Muscle layer of duodenum (tissue), 2 donors: ENCODE results near the gene GPR78.

Experiments
- H3K27ac ChIP-seq: one replicate; pipeline ENCODE4 v1.7.0; 2013; ENCODE audit warnings: mild to moderate bottlenecking, low read length
- H3K27me3 ChIP-seq: one replicate; pipeline ENCODE4 v1.7.0; 2013; ENCODE audit warnings: low read depth, mild to moderate bottlenecking, control low read depth, low read length
- H3K36me3 ChIP-seq, 2 donors: one replicate each; pipeline ENCODE4 v1.7.0; 2013; ENCODE audit warnings: low read length in 2 of 2, control low read depth in 1 of 2, mild to moderate bottlenecking in 1 of 2; ENCODE audit not compliant: insufficient read depth in 2 of 2, control insufficient read depth in 1 of 2
- H3K4me1 ChIP-seq, 2 donors: one replicate each; pipeline ENCODE4 v1.7.0; 2013; ENCODE audit warnings: low read length in 2 of 2, mild to moderate bottlenecking in 2 of 2, control low read depth in 1 of 2, moderate library complexity in 1 of 2; ENCODE audit not compliant: insufficient read depth in 2 of 2, control insufficient read depth in 1 of 2
- H3K4me3 ChIP-seq, 2 donors: one replicate each; pipeline ENCODE4 v1.7.0; 2013; ENCODE audit warnings: low read length in 2 of 2, low read depth in 1 of 2, mild to moderate bottlenecking in 1 of 2
- H3K9me3 ChIP-seq, 2 donors: one replicate each; pipeline ENCODE4 v1.7.0; 2013; ENCODE audit warnings: low read length in 2 of 2, control low read depth in 1 of 2, mild to moderate bottlenecking in 1 of 2; ENCODE audit not compliant: control insufficient read depth in 1 of 2
- donor health status: healthy.

GPR78 gene

DNA sequence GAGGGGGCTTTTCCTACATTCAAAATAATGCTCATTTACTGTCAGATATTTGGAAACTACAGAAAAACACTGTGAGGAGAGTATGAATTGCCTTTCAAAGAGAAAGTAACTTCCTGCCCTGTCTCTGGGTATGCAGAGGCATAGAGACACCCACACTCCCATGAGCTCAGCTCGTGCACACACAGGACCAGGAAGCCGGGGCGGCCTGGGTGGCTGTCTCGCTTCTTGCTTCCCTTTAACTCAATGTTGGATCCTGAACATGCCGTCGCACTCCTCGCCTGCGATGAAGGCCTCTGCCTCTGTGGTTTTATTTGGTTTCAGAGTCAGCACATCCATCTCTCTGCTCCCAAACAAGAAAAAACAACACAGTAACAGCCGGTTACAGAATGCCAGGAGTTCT, 40.1 kb upstream of the GPR78 start:
- no peak overlapping the region for H3K27ac ChIP-seq

DNA sequence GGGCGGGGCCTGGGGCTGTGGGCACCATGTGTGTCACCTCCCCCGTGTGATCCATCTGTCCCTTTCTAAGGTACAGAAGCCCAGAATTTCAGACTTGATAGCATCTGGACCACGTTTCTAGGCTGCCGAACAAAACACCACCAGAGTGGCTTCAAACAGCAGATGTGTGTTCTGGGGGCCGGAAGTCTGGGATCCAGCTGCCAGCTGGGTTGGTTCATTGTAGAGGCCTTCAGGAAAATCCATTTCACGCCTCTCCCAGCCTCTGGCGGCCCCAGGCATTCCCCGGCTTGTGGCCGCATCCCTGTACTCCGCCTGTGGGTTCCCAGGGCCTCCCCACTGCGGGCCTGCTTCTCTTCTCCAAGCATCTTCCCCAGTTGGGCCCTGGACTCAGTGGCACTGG, 39.6 kb upstream of the GPR78 start:
- no peak overlapping the region for H3K4me3 ChIP-seq
- H3K27ac ChIP-seq: no peak overlapping the region
- H3K27me3 ChIP-seq: no peaks in the 10 kb centered on the region
- H3K4me1 ChIP-seq: peaks cover 0 to 14% of the 10 kb centered on the region in 2 donors
- no peaks in the 10 kb centered on the region for H3K9me3 ChIP-seq
- no peaks in the 10 kb centered on the region for H3K36me3 ChIP-seq

More for the DNA sequence above, 40.1 kb upstream of the GPR78 start:
- no peaks in the 10 kb centered on the region for H3K36me3 ChIP-seq
- no peaks in the 10 kb centered on the region for H3K27me3 ChIP-seq
- no peak overlapping the region for H3K4me3 ChIP-seq
- peaks cover 0 to 19% of the 10 kb centered on the region in 2 donors for H3K4me1 ChIP-seq
- H3K9me3 ChIP-seq: no peaks in the 10 kb centered on the region

DNA sequence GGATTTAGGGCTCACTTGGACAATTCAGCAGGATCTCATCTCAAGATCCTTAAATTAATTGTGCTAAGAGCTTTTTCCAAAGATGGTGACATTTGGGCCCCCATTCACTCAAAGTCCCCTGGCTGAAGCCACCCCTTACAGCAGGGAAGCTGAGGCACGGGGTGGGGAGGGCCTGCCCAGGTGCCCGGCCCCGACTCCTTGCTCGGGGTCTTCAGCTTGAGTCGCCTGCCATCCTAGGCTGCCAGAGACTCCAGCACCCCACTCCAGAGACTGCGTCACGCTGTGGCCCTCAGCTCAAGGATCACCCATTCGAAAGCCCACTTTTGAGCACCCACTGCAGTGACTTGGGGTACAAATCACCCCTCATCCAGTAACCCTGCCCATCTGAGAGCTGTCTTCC, 39.2 kb upstream of the GPR78 start:
- H3K4me3 ChIP-seq: no peak overlapping the region

DNA sequence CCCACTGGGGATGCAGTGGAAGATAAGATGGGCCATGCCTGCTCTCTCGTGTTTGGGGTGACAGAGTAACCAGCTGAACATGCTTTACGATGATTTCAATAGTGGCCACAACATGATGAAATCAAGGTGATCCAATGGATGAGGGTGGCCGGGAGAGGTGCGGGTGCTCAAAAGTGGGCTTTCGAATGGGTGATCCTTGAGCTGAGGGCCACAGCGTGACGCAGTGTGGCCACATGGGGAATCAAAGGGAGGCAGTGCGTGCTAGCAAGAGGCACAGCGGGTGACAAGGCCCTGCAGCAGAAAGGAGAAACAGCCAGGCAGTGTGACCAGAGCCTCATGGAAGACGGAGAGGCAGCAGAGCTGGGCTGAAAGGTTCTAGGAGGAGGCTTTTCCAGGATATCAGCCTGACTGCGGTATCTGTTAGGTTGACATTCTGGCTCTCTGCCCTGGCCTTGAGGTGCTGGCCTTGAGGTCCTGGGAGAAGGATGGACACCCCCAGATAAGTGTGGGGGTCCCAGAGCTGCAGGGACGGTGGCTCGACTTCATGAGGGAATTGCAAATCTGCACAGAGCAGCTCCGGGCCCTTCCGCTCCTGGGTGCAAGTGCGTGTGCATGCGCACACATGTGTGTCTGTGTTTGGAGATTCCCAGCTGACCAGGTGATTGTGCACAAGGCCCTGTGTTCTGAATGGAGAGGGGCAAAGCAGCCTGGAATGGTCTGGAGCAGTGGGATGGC, 38.0 kb upstream of the GPR78 start:
- H3K4me1 ChIP-seq: peaks cover 0 to 4% of the 10 kb centered on the region in 2 donors
- no peaks in the 10 kb centered on the region for H3K9me3 ChIP-seq

More for the DNA sequence above, 39.2 kb upstream of the GPR78 start:
- Histone ChIP-seq H3K9me3 (no peaks in the 10 kb centered on the region), H3K4me1 (peaks cover 0 to 11% of the 10 kb centered on the region in 2 donors), H3K27ac (no peak overlapping the region), H3K36me3 (no peaks in the 10 kb centered on the region), H3K27me3 (no peaks in the 10 kb centered on the region)

DNA sequence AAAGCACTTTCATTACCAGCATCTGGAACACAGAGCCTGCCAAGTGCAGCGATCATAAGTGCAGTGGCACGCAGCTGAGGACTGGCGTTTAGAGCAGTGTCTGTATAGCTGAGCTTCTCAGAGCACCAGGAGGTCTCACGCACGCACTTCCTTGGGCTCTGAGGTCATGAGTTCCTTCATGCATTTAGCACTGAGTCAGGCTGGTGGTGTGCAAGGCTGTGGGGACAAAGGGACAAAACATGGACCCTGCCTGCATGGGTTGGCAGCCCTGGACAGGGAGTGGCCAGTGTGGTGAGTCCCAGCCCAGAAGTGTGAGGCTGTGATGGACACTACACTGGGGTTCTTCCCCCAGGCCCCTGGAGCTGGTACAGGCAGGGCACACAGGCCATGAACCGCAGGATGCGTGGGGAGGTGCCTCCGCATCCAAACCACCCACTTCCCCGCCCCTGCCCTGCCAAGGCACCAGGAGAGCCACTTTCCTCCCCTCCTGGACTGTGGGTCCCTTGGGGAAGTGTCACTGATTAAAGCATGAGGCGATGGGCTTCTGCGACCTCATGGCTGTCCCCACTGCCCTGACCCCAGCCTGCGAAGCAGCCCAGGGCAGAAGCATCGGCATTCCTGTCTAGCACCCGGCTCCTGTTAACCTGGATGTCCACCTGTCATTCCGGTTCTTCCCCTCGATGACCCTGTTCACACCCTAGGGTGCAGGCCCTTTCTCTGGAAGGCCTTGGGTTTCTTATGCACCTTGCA, 37.2 kb upstream of the GPR78 start:
- no peak overlapping the region for H3K4me3 ChIP-seq
- no peaks in the 10 kb centered on the region for H3K36me3 ChIP-seq
- no peaks in the 10 kb centered on the region for H3K27me3 ChIP-seq
- no peak overlapping the region for H3K27ac ChIP-seq
- H3K9me3 ChIP-seq: no peaks in the 10 kb centered on the region
- no peaks in the 10 kb centered on the region for H3K4me1 ChIP-seq

More for the DNA sequence above, 38.0 kb upstream of the GPR78 start:
- Histone ChIP-seq H3K4me3 (no peak overlapping the region), H3K36me3 (no peaks in the 10 kb centered on the region), H3K27ac (no peak overlapping the region), H3K27me3 (no peaks in the 10 kb centered on the region)

DNA sequence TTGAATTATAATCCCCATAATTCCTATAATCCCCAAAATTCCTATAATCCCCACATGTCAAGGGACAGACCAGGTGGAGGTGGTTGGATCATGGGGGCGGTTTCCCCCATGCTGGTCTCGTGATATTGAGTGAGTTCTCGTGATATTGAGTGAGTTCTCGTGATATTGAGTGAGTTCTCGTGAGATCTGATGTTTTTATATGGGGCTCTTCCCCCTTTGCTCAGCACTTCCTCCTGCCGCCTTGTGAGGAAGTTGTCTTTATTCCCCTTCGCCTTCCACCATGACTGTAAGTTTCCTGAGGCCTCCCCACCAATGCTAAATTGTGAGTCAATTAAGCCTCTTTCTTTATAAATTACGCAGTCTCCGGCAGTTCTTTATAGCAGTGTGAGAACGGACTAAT, 36.6 kb upstream of the GPR78 start:
- no peaks in the 10 kb centered on the region for H3K9me3 ChIP-seq
- H3K4me3 ChIP-seq: no peak overlapping the region
- H3K4me1 ChIP-seq: no peaks in the 10 kb centered on the region

DNA sequence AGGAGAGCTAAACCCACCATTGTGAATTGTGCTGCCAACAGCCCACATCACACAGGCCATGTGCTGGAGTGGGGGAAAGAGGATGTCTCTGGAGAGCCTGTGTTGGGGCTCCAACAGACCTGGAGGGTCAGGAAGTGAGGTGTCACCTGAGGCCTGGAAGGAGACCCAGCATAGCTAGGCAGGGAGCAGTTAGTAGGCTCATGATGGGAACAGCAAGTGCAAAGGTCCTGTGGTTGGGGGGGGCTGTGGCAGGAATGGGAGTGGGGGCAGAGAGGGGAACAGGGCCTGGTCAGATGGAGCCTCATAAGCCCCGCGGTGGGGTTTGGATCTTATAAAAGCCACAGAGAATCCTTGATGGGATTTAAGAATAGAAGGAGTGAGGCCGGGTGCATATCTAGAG, 35.9 kb upstream of the GPR78 start:
- H3K9me3 ChIP-seq: no peaks in the 10 kb centered on the region
- no peak overlapping the region for H3K4me3 ChIP-seq
- H3K36me3 ChIP-seq: no peaks in the 10 kb centered on the region
- H3K4me1 ChIP-seq: no peaks in the 10 kb centered on the region
- no peaks in the 10 kb centered on the region for H3K27me3 ChIP-seq
- no peak overlapping the region for H3K27ac ChIP-seq

More for the DNA sequence above, 36.6 kb upstream of the GPR78 start:
- H3K27me3 ChIP-seq: no peaks in the 10 kb centered on the region
- no peaks in the 10 kb centered on the region for H3K36me3 ChIP-seq
- no peak overlapping the region for H3K27ac ChIP-seq

DNA sequence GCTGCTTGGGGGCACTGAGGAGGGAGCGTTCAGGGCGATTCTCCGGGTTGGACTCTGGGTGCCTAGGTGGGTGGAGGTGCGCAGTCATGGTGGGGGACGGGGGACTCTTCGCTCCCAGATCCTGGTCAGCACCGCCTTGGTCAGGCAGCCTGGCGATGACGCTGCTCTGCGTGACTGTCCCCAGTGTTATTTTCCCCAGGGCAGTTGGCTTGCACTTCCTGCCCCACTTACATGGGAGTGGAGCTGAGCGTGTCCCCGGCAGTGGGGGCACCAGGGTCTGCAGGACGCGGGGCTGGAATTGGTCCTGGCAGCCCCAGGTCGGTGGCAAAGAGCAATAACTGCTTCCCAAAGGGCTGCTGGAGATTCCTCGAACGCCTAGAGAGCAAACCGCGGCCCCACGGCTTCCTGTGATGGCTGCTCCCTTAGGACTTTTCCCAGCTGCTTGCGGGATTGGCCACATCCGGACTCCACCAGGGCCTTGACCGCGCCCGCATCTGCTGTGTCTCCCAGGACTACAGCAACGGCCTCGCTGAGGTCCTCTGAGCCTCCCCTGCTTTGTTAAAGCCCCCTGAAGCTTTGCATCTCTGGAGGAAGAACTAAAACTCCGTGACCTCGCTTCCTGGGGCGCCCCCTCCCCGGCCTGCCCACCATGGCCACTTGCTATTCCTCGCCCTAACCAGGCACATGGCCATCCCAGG, 35.3 kb upstream of the GPR78 start:
- Histone ChIP-seq H3K36me3 (no peaks in the 10 kb centered on the region), H3K27me3 (no peaks in the 10 kb centered on the region), H3K27ac (no peak overlapping the region), H3K4me1 (no peaks in the 10 kb centered on the region), H3K4me3 (no peak overlapping the region), H3K9me3 (no peaks in the 10 kb centered on the region)

DNA sequence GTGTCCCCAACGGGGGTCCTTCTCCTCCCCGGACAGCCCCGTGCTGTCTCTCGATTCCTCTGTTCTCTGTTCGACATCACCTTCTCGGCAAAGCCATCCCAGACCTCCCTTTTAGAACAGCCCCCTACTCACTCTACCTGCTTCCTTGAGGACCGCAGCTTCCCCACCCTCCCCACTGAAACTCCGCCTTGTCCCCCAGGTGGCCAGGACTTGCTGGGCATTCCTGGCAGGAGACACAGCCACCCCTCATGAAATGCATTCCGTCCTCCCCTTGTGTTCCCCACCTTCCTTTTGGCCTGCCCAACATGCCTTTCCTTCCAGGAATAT, 34.8 kb upstream of the GPR78 start:
- no peaks in the 10 kb centered on the region for H3K27me3 ChIP-seq
- no peak overlapping the region for H3K27ac ChIP-seq
- H3K4me3 ChIP-seq: no peak overlapping the region
- no peaks in the 10 kb centered on the region for H3K9me3 ChIP-seq
- no peaks in the 10 kb centered on the region for H3K36me3 ChIP-seq
- no peaks in the 10 kb centered on the region for H3K4me1 ChIP-seq

DNA sequence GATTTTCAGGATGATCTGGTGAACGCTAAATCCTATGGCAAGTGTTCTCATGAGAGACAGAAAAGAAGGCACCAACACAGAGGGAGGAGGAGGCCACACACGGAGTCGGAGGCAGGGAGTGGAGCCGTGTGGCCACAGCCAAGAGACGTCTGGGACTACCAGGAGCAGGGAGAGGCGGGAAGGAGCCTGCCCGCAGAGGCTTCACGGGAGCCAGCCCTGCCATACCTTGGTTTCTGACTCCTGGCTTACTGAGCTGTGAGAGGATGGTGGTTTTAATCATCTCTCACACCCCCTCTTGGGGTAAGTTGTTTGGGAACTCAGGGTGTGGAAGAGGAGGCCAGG, 33.5 kb upstream of the GPR78 start:
- Histone ChIP-seq H3K27ac (no peak overlapping the region), H3K4me3 (no peak overlapping the region), H3K27me3 (no peaks in the 10 kb centered on the region), H3K9me3 (no peaks in the 10 kb centered on the region), H3K4me1 (no peaks in the 10 kb centered on the region), H3K36me3 (no peaks in the 10 kb centered on the region)

DNA sequence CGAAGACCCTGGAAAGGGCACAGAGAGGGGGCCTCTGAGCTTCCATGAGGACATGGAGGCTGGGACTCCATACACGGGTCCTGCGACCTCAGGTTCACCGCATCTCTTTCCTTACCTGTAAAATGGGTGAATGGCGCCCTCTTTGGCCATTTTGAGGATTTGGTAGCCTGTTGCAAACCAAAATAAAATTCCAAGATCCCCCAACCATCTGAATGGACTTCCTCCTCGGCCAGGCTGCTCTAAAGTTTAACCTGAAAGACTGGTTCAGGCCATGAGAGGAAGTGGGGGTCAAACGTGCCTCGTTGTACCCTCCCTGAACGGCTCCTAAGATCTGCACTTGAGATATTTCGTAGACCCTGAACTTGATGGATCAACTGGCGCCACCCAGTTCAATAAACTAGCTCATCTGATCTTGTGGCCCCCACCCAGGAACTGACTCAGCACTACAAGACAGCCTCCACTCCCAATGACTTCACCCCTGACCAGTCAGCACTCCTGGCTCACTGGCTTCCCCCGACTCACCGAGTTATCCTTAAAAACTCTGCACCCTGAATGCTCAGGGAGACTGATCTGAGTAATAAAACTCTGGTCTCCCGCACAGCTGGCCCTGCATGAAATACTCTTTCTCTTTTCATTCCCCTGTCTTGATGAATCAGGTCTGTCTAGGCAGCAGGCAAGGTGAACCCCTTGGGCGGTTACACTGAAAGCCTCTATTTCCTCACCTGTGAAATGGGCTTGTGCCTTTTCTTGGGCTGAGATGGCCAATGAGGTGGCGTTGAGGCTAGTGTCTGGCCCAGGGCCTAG, 32.9 kb upstream of the GPR78 start:
- Histone ChIP-seq H3K27ac (no peak overlapping the region), H3K4me3 (no peak overlapping the region), H3K4me1 (no peaks in the 10 kb centered on the region), H3K9me3 (no peaks in the 10 kb centered on the region), H3K36me3 (no peaks in the 10 kb centered on the region), H3K27me3 (no peaks in the 10 kb centered on the region)
